GM13977 (cell line): Measurements from ENCODE around the gene CSF2RB.

Experiments
- DNase-seq: peaks from one replicate; pipeline ENCODE4 v3.0.0; 2012; ENCODE audit warnings: low spot score
- in situ Hi-C: fragments of 300-500 bp; cut with MboI; formaldehyde crosslinking; loops from one replicate; pipeline ENCODE4 v1.12.0; 2022; ENCODE audit warnings: low sequenced_read_pairs, low pct_unique_long_range_greater_than_20kb, mixed read lengths, inconsistent platforms; ENCODE audit not compliant: unreplicated experiment
- TF ChIP-seq, protein P1 (sequence below): IDR thresholded peaks from 2 replicates; pipeline ENCODE4 v1.5.1; 2012; ENCODE audit warnings: mild to moderate bottlenecking, control low read depth; ENCODE audit not compliant: insufficient read depth; ENCODE audit errors: extremely low read depth, missing control alignments

CSF2RB gene

DNA sequence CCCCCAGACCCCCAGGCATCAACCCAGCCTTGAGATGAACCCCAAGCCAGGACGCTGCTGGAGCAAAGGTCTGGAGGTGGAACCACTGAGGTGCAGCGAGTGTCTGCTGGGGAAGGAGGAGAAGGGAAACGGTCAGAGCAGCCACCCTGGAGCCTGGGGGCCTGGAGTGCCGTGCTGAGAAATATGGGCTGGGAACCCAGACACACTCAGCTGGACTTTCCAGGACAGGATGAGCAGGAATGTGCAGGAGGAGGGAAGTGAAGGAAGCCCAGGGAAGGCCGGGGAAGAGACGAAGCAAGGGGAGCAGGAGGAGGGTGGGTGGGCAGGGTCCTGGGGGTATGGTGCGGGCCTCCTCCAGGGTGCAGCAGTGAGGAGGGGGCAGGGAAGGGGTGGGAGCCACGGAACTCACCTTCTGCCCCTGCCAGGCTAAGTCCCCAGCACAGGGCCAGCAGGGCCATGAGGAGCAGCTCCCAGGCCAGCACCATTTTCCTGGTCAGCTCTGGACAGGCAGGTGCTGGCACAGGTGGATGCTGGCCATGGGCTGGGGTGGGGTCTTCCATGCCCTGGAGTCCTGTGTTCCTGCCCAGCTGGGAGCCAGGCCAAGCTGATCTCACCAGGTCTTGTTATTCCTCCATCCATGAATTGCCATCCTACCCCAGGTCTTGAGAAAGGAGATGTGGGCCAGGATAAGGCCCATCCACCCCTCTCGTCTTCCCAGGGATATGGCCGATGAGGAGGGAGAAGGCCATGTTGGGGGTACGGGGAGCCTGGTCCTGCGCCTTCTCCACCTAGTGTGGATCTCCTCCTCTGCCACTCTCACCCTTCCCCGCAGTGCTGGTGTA is 40.0 kb downstream of the CSF2RB start:
- in situ Hi-C loops, result no loop called here
- TF ChIP-seq, protein P1, sequence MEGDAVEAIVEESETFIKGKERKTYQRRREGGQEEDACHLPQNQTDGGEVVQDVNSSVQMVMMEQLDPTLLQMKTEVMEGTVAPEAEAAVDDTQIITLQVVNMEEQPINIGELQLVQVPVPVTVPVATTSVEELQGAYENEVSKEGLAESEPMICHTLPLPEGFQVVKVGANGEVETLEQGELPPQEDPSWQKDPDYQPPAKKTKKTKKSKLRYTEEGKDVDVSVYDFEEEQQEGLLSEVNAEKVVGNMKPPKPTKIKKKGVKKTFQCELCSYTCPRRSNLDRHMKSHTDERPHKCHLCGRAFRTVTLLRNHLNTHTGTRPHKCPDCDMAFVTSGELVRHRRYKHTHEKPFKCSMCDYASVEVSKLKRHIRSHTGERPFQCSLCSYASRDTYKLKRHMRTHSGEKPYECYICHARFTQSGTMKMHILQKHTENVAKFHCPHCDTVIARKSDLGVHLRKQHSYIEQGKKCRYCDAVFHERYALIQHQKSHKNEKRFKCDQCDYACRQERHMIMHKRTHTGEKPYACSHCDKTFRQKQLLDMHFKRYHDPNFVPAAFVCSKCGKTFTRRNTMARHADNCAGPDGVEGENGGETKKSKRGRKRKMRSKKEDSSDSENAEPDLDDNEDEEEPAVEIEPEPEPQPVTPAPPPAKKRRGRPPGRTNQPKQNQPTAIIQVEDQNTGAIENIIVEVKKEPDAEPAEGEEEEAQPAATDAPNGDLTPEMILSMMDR, result no peak
- no peak for DNase-seq

DNA sequence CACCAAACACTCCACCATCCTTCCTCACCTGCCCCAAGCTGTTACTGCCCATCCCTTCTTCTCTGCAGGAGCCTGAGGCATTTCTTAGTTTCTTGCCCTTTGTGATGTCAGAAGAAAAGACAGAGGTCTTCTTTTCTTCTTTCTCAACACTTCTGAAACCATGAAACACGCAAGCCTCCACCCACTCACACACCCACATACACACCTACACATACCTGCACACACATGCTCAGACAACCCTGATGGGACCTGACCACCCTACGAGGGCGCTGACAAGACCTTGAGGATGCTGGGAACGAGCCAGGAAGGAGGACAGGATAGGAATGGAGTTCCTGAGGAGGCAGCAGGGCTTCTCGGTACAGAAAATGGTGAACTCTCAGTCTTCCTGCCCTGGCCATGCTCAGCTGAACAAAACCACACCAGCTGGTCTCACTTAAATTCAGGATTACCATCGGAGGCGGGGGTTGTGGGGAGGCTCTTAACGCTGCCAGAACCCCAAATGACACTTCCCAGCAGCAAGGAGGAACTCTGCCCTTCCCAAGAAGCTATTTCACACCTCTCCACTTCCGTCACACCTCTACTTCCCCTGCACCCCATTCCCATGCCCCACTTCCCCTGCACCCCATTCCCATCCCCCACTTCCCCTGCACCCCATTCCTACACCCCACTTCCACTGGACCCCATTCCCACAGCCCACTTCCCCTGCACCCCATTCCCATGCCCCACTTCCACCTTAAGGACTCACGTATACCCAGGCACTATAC is 41.0 kb downstream of the CSF2RB start:
- TF ChIP-seq, protein P1, result no peak
- DNase-seq, result no peak
- in situ Hi-C loops, result no loop called here

DNA sequence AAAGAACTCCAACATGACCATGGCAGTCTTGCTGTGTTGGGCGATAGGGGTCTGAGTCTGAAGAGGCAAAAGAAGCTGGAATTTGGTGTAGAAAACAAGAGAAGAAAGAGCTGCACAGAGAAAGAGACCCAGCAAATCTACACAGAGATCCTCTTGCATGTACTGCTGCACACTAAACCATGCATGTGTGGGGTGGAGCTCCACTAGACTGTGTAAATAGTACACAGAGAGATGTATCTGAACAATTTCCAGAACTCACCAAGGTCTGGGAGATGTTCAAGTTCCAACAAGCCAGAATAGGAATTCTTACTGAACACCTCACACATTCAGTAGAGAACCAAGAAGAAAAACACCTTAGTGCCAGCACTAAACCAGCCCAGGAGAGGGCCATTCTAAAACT is 42.3 kb downstream of the CSF2RB start:
- TF ChIP-seq, protein P1, result no peak
- in situ Hi-C loops, result no loop called here

DNA sequence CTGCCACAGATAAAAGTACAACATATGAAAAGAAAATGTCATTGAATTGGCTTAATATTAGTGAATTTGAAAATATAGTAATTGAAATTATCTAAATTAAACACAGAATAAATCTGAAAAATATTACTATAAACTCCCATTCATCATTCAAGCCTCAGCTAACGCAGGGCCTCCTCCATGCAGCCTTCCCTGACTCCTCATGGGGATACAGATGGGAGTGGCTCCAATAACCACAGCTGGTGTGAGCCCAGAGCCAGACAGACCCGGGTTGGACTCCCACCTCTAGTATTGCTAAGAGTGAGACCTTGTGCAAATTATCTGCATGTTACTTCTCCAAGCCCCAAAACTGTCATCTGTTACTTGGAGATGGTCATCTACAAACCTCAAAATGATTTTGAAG is 44.9 kb downstream of the CSF2RB start:
- DNase-seq, result no peak
- TF ChIP-seq, protein P1, result no peak
- in situ Hi-C loops, result no loop called here

More for the DNA sequence above, 42.3 kb downstream of the CSF2RB start:
- DNase-seq, result no peak

DNA sequence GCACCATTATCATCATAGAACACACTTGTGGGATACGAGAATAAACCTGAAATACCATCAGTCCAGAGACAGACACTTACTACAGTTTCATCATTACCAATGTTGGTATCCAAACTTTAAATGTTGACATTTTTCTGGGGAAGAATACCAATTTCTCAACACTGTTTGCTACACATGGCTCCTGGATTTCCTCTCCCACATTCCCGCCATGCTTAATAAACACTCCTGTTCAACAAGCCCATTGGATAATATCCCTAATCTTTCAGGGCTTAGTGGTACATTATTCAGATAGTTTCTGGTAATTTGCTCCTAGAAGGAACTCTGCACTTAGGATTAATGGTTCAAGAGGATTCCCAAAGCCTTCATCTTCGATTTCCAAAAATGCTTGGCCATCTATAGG is 48.2 kb downstream of the CSF2RB start:
- in situ Hi-C loops, result no loop called here
- no peak for DNase-seq
- TF ChIP-seq, protein P1, result no peak

DNA sequence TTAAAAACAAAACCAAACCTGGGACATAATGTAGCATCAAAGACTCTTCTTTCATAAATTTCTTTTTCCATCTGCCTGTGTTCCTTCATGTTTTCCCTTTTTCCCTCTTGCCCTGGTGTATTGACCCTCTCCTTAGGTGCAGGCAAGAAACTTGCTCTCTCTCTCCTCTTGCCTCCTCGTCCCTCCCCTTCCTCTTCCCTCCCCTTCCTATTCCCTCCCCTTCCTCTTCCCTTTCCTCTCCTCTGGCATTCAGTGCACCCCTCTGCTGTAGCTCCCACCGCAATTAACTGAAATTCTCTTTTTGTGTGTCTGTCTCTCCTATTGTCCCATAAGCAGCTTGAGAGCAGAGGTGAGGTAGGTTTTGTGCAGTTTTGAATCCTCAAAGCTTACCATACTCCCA is 49.9 kb downstream of the CSF2RB start:
- no peak for DNase-seq
- TF ChIP-seq, protein P1, result no peak
- in situ Hi-C loops, result no loop called here
